ENCODE measurements around the gene MRPS7.

- TF ChIP-seq, protein P1, sequence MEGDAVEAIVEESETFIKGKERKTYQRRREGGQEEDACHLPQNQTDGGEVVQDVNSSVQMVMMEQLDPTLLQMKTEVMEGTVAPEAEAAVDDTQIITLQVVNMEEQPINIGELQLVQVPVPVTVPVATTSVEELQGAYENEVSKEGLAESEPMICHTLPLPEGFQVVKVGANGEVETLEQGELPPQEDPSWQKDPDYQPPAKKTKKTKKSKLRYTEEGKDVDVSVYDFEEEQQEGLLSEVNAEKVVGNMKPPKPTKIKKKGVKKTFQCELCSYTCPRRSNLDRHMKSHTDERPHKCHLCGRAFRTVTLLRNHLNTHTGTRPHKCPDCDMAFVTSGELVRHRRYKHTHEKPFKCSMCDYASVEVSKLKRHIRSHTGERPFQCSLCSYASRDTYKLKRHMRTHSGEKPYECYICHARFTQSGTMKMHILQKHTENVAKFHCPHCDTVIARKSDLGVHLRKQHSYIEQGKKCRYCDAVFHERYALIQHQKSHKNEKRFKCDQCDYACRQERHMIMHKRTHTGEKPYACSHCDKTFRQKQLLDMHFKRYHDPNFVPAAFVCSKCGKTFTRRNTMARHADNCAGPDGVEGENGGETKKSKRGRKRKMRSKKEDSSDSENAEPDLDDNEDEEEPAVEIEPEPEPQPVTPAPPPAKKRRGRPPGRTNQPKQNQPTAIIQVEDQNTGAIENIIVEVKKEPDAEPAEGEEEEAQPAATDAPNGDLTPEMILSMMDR (conservative IDR thresholded peaks at IDR 0.05; ENCODE audit: low read depth, low read length) = no peak
- TF ChIP-seq EZH2 (IDR thresholded peaks at IDR 0.05; ENCODE audit: borderline replicate concordance, low read depth, low read length, poor library complexity, severe bottlenecking) = no peak
These were observed 30.6 kb upstream of the MRPS7 start for GRCh38 chr17:75231071-75231470.

Measured in A673 (cell line).